Pulmonary artery endothelial cell (primary cell): ENCODE measurements around the gene HSPBAP1. TPM values are rescaled to one million over a fixed set of nuclear protein-coding genes. Genes with fewer than 3 reads are reported as not detected.

Source experiments
- DNase-seq: peaks from one replicate; pipeline ENCODE4 v3.0.0-alpha.2; 2011; ENCODE audit warnings: low read depth, low spot score
- total RNA-seq: library from RNA; depleted of rRNA; stranded (reverse); fragments of >200 nt; gene quantifications from 2 replicates; pipeline ENCODE4 v1.2.3, GENCODE V29; 2014

The HSPBAP1 gene, protein sequence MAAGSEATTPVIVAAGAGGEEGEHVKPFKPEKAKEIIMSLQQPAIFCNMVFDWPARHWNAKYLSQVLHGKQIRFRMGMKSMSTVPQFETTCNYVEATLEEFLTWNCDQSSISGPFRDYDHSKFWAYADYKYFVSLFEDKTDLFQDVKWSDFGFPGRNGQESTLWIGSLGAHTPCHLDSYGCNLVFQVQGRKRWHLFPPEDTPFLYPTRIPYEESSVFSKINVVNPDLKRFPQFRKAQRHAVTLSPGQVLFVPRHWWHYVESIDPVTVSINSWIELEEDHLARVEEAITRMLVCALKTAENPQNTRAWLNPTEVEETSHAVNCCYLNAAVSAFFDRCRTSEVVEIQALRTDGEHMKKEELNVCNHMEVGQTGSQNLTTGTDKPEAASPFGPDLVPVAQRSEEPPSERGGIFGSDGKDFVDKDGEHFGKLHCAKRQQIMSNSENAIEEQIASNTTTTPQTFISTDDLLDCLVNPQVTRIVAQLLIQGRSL
- 4.9 and 7.7 TPM in 2 replicates for total RNA-seq

DNA sequence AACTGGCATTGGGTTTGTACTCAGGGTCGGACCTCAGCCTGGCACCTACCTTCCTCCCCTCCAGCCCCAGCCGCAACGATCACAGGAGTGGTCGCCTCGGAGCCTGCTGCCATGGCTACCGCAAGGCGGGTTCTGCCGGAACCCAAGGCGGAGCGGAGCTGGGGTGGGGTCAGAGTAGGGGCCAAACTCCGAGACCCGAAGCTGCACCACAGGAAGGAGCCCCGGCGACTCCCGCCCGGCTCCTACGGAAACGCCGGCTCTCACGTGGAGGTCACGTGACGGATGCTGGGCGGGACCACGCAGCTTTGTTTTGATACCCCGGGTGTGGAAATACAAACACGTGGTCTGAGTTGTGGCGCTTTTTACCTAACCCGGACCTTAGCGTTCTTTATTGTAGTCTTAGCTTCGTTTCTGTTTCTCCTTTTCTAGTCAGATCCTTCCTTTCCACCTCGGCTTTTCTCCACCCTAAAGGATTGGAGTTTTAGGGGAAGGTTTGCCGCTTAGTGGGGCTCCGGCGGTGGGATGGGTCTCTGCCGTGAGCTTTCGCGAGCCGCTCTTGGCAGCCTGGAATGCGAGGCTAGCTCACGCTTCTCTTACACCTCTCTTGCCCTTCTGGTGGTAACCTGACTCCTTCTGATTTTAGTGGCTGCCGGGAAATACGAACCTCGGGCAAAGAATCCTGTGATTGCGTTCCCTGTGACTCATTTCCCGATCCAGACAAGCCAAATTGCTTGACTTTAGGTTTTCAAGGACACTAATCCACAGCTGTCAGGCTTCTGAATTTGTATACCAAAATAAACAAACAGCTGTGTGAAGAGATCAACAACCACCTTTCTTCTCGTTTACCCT is at the start of gene HSPBAP1:
HSPBAP1 (minus strand) TSS at position 264 of the 849 bp plus-strand sequence; CDS start at position 113, 151 bp downstream.
- peak; percentile 68 for DNase-seq

DNA sequence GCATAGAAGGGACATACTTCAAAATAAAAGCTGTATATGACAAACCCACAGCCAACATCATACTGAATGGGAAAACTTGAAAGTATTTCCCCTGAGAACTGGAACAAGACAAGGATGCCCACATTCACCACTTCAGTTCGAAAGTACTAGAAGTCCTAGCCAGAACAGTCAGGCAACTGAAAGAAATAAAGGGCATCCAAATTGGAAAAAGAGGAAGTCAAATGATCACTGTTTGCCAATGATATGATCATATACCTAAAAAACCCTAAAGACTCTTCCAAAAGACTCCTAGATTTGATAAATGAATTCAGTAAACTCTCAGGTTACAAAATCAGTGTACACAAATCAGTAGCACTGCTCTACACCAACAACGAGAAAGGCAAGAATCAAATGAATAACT is 42.0 kb upstream of the HSPBAP1 start:
- no peak for DNase-seq

DNA sequence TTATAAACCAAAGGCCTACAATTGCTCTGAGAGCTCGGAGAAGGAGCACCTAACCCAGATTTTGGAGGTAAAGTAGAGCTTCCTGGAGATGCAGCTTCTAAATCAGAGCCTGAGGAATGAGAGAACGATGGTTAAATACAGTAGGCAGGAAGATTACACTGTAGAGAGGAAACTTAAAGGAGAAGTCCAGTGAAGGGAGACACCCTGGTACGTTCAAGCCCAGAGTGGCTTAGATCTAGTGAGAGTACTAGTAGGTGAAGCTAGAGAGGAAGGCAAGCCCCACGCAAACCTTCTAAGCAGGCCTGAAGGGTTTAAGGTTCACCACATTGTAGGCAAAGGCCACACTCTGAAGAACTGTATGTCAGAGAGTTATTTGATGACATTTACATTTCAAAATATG is 34.6 kb upstream of the HSPBAP1 start:
- DNase-seq = no peak

DNA sequence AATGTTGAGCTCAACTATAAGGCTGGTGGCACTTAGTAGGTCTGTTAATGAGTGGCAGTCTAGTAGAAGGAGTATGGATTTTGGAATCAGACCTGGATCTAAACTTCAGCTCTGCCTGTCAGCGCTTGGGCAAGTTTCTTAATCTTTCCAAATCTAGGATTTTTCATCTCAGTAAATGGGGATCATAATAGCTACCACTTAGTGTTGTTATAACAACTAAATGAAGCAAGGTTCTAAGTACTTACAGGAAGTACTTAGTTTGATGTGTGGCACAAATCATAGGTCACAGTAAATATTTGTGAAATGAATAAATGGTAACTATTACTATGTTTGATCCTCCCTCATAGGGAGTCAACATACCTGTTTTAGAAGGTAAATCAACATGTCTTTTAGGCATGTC is 32.6 kb upstream of the HSPBAP1 start:
- no peak for DNase-seq

DNA sequence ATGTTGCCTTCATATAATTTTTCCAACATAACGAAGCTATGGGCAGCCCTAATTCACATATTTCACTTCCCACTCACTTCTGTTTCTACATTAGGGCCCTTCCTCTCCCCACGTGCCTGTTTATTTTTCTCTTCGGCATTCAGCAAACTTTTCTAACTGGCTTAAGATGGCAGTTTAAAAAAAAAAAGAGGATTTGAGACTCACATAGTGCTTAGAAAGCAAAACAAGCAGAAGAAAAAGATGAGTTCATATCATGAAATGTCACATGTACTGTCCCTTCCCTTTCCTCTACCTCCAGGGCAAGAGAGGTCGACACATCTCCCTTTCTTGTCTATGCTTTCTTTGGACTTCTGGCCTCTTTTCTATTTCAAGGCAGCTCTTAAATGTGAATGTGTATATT is 31.8 kb upstream of the HSPBAP1 start:
- no peak for DNase-seq

DNA sequence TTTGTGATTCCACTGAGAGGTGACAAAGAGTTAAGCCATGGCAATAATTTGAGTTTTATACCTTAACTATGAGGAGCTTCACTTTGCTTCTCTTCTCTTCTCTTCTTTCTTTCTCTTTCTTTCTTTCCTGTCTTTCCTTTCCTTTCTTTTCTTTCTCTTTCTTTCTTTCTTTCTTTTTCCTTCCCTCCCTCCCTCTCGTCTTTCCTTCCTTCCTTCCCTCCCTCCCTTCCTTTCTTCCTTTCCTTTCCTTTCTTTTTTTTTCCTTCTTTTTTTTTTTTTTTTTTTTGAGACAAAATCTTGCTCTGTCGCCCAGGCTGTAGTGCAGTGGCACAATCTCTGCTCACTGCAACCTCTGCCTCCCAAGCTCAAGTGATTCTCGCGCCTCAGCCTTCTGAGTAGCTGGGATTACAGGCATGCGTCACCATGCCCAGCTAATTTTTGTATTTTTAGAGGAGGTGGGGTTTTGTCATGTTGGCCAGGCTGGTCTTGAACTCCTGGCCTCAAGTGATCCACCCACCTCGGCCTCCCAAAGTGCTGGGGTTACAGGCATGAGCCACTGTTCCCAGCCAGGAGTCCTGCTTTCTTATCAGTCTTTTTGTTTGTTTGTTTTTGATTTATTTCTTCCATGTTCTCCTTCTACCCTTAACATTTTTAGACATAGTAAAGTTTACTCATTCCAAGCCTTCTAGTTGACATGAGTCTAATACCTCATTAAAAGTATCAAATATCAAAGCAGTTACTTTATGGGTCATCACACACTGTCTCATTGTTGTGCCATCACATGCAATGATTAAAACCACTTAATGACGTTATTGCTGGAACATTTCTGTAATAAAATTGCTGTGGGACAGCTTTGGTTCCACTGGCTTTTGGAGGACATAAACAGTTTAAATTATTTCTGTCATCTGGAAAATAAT is 31.1 kb upstream of the HSPBAP1 start:
- no peak for DNase-seq

DNA sequence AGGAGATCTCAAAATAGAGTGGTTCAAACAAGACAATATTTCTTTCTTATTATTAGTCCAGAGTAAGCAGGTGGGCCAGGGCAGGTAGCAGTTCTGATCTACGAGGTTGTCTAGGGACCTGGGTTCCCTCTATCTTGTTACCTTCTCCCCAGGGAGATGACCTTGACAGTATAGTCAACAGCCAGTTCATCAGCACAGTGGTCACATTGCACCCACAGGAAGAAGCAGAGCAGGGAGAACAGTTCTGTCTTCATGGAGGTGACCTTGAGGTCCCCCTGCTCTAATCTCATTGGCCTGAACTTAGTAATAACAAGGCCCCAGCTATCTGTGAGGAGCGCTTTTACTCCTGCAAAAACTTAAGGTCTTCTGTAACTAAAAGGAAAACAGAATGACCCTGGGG is 23.0 kb upstream of the HSPBAP1 start:
- no peak for DNase-seq

DNA sequence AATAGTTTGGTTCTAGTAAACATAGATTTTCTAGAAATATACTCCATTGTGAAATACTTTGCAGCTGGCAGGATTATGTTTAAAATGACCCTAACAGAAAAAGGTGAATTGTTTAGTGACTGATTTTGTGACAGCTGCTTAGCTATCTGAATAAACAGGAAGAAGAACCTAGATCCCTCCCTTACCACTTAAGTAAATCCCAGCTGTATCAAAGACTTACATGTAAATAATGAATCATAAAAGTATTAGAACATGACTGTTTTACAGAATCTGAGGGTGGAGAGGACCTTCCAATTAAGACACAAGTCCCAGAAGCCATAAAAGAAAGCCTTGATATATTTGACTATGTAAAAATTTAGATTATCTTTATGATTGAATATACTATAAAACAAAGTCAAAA is 17.1 kb upstream of the HSPBAP1 start:
- DNase-seq = no peak

DNA sequence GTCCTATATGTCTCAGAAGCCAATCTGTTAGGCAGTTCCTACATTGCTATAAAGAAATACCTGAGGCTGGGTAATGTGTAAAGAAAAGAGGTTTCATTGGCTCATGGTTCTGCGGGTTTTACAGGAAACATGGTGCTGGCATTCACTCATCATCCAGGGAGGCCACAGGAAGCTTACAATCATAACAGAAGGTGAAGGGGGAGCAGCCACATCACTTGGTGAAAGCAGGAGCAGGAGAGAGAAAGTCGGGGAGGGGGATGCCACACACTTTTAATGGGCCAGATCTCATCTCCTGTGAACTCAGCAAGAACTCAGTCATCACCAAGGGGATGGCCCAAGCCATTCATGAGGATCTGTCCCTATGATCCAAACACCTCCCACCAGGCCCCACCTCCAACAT is 10.3 kb upstream of the HSPBAP1 start:
- no peak for DNase-seq

DNA sequence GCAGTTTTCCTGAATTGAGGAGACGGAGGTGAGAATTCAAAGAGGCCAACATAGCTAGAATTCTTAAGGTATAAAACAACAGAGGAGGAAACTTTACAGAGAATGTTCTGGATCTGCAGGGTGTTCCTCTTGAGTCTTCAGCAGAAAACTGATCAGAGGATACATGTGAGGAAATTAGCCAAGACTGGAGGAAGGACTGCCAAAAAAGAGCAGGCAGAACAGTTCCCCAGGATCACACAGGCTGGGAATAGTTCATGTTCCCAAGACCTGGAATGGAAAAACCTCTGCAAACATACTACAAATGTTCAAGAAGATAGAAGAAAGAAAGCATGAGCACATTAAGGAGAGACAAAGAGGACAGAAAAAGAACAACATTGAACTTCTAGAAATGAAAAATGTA is 8.7 kb upstream of the HSPBAP1 start:
- no peak for DNase-seq

DNA sequence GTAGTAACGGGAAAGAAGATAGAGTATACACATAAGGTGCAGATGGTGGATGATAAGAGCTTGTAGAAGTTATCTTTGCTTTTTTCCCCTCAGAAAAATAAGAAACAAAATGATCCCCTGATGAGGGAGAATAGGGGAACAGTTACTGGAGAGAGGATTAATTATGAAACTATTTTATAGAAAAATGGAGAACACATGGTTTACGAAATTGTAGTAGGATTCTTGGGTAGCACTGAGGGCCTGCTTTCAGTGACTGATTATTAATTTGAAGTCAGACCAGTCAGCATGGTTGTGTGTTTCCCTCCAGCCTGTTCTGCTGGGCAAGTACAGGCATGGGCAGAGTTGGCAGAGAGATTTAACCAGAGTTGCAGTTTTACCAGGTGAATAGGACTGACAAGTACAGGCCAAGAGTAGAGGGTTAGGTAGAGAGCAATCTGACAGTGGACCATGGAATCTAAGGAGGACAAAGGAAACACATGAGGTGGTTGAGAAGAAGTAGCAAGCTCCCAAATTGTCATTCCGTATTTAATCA is 7.1 kb upstream of the HSPBAP1 start:
- DNase-seq = no peak

DNA sequence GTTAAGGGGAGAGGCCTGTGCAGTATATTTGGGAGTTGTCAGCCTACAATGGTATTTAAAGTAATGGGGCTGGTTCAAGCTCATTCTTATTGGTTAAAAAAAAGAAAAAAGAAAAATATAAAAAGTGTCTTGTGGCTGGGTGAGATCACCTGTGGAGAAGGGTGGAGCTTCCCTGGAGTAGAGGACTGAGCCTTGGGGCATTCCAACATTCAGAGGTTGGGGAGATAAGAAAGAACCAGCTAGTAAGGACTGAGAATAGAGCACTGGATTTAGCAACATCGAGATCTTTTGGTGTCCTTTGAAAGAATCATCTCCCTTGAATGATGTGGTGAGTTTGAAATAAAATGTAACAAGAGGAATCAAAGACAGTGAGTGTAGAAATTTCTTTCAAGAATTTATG is 6.4 kb upstream of the HSPBAP1 start:
- DNase-seq = no peak

DNA sequence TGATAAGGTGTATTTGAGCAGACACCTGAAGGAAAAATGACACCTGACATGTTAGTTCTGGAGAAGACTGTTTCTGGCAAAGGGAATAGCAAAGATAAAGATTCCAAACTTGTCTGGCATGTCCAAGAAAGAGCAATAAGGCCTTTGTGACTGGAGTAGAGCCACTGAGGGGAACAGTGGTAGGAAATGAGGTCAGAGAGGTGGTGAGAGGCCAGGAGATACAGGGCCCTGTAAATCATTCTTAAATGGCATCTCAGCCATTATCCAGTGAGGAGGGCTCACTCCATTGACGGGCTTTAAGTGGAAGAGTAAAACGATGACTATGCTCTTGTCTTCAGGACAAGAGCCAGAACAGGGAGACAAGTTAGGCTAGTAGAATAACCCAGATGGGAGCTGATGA is 5.7 kb upstream of the HSPBAP1 start:
- DNase-seq = no peak

DNA sequence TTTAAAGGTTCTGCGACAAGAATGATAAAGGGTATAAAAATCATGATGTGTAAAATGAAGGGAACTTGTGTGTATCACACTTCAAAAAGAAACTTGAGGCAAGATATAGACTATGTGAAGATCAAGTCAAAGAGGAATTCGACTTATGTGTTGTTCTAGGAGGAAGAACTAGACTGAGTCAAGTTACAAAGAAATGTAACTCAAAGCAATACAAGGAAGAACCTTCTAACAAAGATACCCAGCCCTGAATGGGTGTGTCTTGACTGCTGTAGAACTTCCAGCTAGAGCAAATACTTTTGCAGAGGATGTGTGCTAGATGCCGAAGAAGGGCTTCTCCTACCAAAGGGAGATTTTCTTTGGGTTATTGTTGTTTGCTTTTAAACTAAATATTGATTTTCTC is 3.7 kb upstream of the HSPBAP1 start:
- DNase-seq = no peak

DNA sequence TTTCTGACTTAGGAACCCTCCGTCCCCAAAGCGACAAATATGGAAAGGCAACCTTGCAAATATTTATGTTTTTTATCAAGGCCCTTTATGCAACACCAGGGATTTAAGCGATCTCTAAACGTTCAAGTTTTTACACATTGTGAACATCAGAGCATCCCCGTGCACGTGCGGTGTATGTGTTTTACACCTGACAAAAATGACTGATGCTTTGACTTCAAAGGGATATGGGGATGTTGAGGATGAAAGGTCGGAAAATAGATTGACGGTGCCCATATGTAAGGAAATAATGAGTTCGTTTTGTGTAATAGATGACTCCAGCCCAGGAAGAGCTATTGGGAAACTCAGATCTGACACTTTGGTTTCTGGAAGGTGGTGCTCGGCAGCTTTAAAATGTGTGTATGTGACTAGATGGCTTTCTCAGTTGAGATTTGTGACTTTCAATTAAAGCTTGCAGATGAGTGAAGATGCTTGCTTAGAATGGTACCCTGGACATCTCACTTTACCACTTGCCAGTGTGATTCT is 2.1 kb upstream of the HSPBAP1 start:
- no peak for DNase-seq

DNA sequence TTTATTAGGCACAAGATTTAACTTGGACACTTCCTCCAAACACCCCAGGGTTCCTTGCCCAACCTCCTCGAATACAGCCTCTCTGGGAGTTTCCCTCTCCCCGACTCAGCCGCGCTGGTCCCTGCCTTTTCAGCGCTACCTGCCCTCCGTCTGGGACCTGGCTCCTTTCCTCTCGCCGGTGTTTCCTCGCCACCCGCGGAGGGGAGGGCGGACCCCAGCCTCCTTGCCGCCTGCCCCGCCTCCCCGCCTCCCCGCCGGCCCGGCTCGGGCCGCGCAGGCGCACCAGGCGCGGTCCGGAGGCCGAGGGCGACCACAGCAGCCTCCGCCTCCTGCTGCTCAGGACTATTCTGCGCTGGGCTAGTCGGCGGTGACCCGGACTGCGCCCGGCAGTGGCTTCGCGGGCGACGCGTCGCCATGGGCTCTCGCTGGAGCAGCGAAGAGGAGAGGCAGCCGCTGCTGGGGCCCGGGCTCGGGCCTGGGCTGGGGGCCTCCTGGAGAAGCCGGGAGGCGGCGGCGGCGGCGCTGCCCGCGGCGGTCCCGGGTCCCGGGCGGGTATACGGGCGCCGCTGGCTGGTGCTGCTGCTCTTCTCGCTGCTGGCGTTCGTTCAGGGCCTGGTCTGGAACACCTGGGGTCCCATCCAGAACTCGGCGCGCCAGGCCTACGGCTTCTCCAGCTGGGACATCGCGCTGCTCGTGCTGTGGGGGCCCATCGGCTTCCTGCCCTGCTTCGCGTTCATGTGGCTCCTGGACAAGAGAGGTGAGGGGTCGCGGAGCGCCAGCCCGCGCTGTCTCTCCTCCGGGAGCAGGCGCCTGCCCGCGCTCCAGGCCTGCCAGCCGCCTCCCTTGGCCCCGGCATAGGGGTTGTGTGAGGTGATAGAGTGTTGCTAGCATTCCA is 1.4 kb upstream of the HSPBAP1 start, which contains the start of gene SLC49A4:
SLC49A4 (plus strand) TSS at position 291 of the 895 bp plus-strand sequence; CDS start at position 415, 124 bp downstream.
- DNase-seq = peak; percentile 35

DNA sequence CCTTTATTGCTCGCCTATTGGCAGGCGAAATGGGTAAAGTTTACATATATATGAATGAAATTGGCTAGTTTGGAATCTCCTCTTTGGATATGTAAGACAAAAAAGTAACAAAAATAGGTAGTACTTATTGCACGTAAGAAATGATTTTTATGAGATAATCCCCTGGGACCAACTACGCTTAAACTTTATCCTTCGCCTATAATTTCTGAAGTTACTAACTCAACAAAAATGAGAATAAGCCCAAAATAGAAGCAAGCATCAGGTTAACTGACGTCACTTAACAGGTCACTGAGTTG is 800 bp upstream of the HSPBAP1 start:
- DNase-seq = no peak

DNA sequence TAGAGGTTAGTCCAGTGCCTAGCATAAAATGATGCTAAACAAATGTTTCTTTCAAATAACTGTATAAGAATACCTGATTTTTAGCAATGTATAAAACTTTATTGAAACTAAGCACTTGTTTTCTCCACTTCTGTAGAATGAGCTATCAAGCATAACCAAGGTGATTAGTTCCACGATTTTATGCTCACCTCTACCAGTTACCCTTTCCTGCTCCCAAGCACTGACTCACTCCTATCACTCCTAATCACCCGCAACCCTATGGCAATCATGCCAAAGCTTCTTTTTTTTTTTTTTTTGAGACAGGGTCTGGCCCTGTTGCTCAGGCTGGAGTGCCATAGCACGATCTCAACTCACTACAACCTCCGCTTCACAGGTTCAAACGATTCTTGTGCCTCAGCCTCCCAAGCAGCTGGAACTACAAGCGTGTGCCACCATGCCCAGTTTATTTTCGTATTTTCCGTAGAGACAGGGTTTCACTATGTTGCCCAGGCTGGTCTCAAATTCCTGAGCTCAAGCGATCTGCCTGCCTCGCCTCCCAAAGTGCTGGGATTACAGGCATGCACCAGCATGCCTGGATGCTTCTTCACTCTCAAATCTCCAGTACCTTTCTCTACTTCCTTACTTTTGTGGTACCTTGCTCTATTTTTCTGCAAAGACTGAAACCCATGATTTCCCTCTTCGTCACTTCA is 3.9 kb downstream of the HSPBAP1 start:
- no peak for DNase-seq

DNA sequence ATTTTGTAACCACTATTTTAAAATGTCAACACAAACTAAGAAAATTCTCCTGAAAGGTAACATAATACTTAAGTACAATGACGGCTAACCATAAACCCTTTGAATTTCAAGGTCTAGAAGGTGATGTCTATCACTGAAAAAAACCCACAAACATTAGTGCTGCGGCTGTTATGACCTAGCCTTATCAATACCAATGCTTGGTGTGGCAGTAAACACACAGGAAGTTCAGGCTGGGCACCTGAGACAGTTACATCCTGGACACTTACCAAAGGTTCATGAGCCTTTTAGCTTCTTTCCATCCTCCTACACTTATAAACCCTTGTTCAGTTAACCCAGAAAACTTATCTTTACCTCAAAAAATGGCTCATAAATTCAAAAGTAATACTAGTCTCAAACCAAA is 5.8 kb downstream of the HSPBAP1 start:
- DNase-seq = no peak
